ENCODE measurements around the gene CCDC124. TPM values are rescaled to one million over a fixed set of nuclear protein-coding genes. Genes with fewer than 3 reads are reported as not detected.
"Not testable (repeated sequence)": the region's sequence is repeated elsewhere in the genome, so short reads cannot be mapped to it uniquely, and the experiment has no call there.

The CCDC124 gene
- total RNA-seq, 1 donor from 2014 or later: 55.6 TPM

- no peak for DNase-seq (ENCODE audit: low read depth)
Measured at GRCh38 chr19:17981611-17982010, 48.8 kb downstream of the CCDC124 start.

GRCh38 chr19:17982430-17982829 lies 49.6 kb downstream of the CCDC124 start:
- no peak for DNase-seq (ENCODE audit: low read depth)

GRCh38 chr19:17985037-17985818 lies 52.4 kb downstream of the CCDC124 start:
- no peak for DNase-seq (ENCODE audit: low read depth)

DNA sequence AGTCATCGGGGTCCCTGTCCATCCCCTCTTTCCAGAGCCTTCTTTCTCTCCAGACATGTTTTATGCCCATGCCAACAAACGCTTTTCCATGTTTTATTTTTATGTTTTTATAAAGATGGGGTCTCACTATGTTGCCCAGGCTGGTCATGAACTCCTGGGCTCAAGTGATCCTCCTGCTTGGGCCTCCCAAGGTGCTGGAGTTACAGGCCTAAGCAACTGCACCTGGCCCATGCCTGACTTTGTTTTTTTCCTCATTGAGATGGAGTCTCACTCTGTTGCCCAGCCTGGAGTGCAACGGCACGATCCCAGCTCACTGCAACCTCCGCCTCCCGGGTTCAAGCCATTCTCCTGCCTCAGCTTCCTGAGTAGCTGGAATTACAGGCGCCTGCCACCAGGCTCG lies 53.8 kb downstream of the CCDC124 start:
- DNase-seq (ENCODE audit: low read depth): not testable (repeated sequence)

GRCh38 chr19:17988161-17988560 lies 55.3 kb downstream of the CCDC124 start:
- DNase-seq (ENCODE audit: low read depth): no peak

DNA sequence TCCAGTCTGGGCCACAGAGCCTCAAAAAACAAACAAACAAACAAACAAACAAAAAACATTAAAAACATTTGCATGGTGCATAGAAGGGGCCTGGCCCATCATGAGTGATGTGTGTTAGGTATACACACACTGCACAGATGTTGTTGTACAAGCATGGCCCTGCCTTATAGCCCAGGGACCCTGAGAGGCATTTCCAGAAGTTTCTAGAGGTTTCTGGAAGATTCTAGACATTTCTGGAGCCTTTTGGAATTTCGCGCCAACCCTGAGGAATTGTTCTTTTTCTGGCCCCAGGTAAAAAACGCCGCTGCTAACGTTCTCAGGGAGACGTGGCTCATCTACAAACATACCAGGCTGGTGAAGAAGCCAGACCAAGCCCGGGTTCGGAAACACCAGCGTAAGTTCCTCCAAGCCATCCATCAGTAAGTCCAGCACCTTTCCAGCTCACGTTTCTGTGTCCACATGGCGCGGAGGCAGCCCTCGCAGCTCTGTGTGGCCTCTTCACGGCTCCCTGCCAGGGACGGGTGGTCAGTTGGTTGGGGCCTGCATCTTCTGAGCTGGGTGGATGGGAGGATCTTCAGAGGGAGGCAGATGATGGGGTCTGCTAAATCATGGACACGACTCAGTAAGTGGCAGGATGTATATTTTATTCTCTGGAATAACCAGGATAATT lies 56.7 kb downstream of the CCDC124 start:
- no peak for DNase-seq (ENCODE audit: low read depth)

DNA sequence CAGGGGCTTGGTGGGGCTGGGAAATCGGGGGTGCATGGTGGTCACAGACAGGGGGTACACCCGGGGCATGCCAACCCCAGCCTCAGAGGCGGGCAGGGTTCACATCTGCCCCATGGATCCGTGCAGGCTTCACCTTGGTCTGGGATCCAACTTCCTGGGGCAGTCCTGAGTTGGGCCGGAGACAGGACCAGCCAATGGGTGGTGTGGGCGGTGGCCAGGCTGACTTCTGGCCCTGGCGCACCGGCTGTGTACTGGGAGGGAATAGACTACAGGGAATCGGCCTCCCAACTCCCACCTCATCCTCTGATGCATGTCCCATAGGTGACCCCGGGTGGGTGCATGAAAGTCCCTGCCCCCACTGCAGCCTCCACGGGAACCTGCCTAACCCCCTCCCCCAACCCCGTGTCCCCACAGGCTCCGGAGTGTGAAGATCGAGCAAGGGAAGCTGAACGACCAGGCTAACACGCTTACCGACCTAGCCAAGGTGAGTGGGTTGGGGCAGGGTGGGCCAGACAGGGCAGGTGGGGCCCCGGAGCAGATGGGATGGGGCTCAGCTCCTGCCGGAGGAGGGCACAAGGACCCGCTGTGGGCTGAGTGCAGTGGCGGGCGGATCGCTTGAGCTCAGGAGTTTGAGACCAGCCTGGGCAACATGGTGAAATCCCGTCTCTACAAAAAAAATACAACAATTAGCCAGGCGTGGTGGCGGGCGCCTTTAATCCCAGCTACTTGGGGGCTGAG lies 60.4 kb downstream of the CCDC124 start:
- DNase-seq (ENCODE audit: low read depth): no peak

Other genes with a start within 250 kb of the CCDC124 start
- 0.05 TPM in 1 of 2 replicates, not detected in the other for gene UNC13A, start 244.7 kb upstream of the CCDC124 start, total RNA-seq
- 18.1 and 43.3 TPM in 2 replicates for gene MAP1S, start 213.5 kb upstream of the CCDC124 start, total RNA-seq
- 0.80 and 3.3 TPM in 2 replicates for gene FCHO1, start 181.5 kb upstream of the CCDC124 start, total RNA-seq
- gene B3GNT3, start 137.9 kb upstream of the CCDC124 start, total RNA-seq: 0.80 and 6.8 TPM in 2 replicates
- not detected in 2 replicates for gene INSL3, start 111.5 kb upstream of the CCDC124 start, total RNA-seq
- 2.3 and 3.7 TPM in 2 replicates for gene JAK3, start 85.0 kb upstream of the CCDC124 start, total RNA-seq
- gene RPL18A, start 73.1 kb upstream of the CCDC124 start, total RNA-seq: 517 and 1,457 TPM in 2 replicates
- not detected in 2 replicates for gene SLC5A5, start 61.1 kb upstream of the CCDC124 start, total RNA-seq
- gene KCNN1, start 34.1 kb downstream of the CCDC124 start, total RNA-seq: 0.30 TPM in 1 of 2 replicates, not detected in the other
- gene ARRDC2, start 75.2 kb downstream of the CCDC124 start, total RNA-seq: 14.9 and 18.6 TPM in 2 replicates
- not detected in 2 replicates for gene IL12RB1, start 153.9 kb downstream of the CCDC124 start, total RNA-seq
- gene MAST3, start 164.8 kb downstream of the CCDC124 start, total RNA-seq: 0.35 and 5.7 TPM in 2 replicates
- 15.8 and 56.9 TPM in 2 replicates for gene PIK3R2, start 220.1 kb downstream of the CCDC124 start, total RNA-seq
- gene IFI30, start 240.8 kb downstream of the CCDC124 start, total RNA-seq: 20.8 and 25.1 TPM in 2 replicates